ENCODE measurements around the gene POC1A. TPM values are rescaled to one million over a fixed set of nuclear protein-coding genes. Genes with fewer than 3 reads are reported as not detected.

Gene POC1A
- total RNA-seq, 1 experiment from 2014 or later: 29.0 TPM

- no peak overlapping the region for H2AK5ac ChIP-seq (ENCODE audit: insufficient read length, low read length)
- no CpG with 5 or more reads among the region's 13 CpGs for WGBS (ENCODE audit: extremely low coverage, insufficient read length, low lambda C conversion rate)
- H2BK5ac ChIP-seq (ENCODE audit: insufficient read length, low read length): no peak overlapping the region
- Mint-ChIP-seq H3K27me3 (ENCODE audit: low read depth) (no peaks in the 10 kb centered on the region), H3K36me3 (ENCODE audit: insufficient read depth in 1 of 3, low read depth in 3 of 3) (peaks cover 27 to 69% (median 58%) of the 10 kb centered on the region in 3 experiments), H3K4me1 (peaks cover 3 to 4% of the 10 kb centered on the region in 2 experiments), H3K9me3 (no peaks in the 10 kb centered on the region), H3K27ac (no peak overlapping the region), H3K4me3 (no peak overlapping the region)
- no peak overlapping the region for H2BK15ac ChIP-seq (ENCODE audit: low read depth, low read length)
- no peak overlapping the region for H2BK12ac ChIP-seq (ENCODE audit: insufficient read length, low read depth, low read length)
- no peak overlapping the region for H2BK20ac ChIP-seq (ENCODE audit: low read depth, low read length, poor library complexity, severe bottlenecking)
- H2BK120ac ChIP-seq (ENCODE audit: low read depth, low read length, poor library complexity, severe bottlenecking): no peak overlapping the region
- H3K79me2 ChIP-seq (ENCODE audit: insufficient read depth, low read length): no peaks in the 10 kb centered on the region
- no peak overlapping the region for H3T11ph ChIP-seq (ENCODE audit: low read length)
- H3K9ac ChIP-seq (ENCODE audit: extremely low read depth, insufficient read length, low read length): no peak overlapping the region
- no peak overlapping the region for H4K5ac ChIP-seq (ENCODE audit: insufficient read length, low read depth, low read length)
- no peak for TF ChIP-seq CTCF (conservative IDR thresholded peaks at IDR 0.05)
- H3K23ac ChIP-seq (ENCODE audit: insufficient read length, low read depth, low read length): no peak overlapping the region
- no peaks in the 10 kb centered on the region for H3K27me3 ChIP-seq (ENCODE audit: insufficient read depth, low read length)
- H3K56ac ChIP-seq (ENCODE audit: insufficient read length, low read depth, low read length): no peak overlapping the region
- no peak overlapping the region for H2AFZ ChIP-seq (ENCODE audit: low read length)
- H3K4ac ChIP-seq (ENCODE audit: low read depth, low read length): no peak overlapping the region
- H3K9me3 ChIP-seq (ENCODE audit: control insufficient read depth, low read depth, low read length): no peaks in the 10 kb centered on the region
- peaks cover 7% of the 10 kb centered on the region for H4K20me1 ChIP-seq (ENCODE audit: control insufficient read depth, insufficient read depth, insufficient read length)
- H4K91ac ChIP-seq (ENCODE audit: insufficient read length, low read depth, low read length): no peak overlapping the region
- no peak for DNase-seq
- H3K14ac ChIP-seq (ENCODE audit: insufficient read depth, low read length): no peak overlapping the region
- no peak overlapping the region for H3K18ac ChIP-seq (ENCODE audit: insufficient read length, low read depth, low read length)
- no peaks in the 10 kb centered on the region for H3K4me1 ChIP-seq (ENCODE audit: insufficient read depth, low read length)
- H3K79me1 ChIP-seq (ENCODE audit: insufficient read depth, low read depth, low read length, poor library complexity, severe bottlenecking): no peaks in the 10 kb centered on the region
- no peak overlapping the region for H4K8ac ChIP-seq (replicated peaks; ENCODE audit: insufficient read length, low read depth, low read length)
- H3K27ac ChIP-seq (ENCODE audit: insufficient read length, low read depth, low read length): no peak overlapping the region
- H3K4me2 ChIP-seq (ENCODE audit: insufficient read depth, insufficient read length, low read length): no peak overlapping the region
- H3K23me2 ChIP-seq (ENCODE audit: insufficient read length, low read depth, low read length, poor library complexity, severe bottlenecking): no peaks in the 10 kb centered on the region
Measured at GRCh38 chr3:52146811-52147210, 7.4 kb downstream of the POC1A start.

Data from H9 (cell line).